ENCODE results near the gene FMN2.

- no peak for TF ChIP-seq POLR2AphosphoS5 (IDR thresholded peaks at IDR 0.05; ENCODE audit: low read depth, low read length)
- no peak for TF ChIP-seq POLR2A (IDR thresholded peaks at IDR 0.05; ENCODE audit: low read depth, low read length)
- TF ChIP-seq POU2F2 (IDR thresholded peaks at IDR 0.05; ENCODE audit: low read depth, low read length) = no peak
Observed at GRCh38 chr1:240466509-240466908, 374.8 kb downstream of the FMN2 start.

Data from GM12891 (cell line).